ENCODE data around the gene ADAMTS2.

DNA sequence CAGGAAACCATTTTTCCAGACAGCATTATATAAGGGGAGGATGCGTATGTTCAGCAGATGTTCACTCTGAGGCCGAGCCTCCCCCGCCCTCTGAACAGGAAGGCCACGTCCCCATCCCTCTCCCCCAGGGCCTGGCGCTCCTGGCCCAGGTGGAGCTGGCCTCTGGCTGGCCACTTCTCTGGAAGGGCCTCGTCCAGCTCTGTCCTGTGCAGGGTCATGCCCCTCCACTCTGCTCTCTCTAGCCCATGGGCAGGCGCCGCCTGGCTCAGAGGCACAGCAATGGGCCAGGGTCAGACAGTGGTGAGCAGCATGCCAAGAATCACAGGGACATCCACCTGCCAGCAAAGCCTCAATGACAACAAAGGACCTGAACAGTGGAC lies 34.2 kb downstream of the ADAMTS2 start:
- TF ChIP-seq CTCF (IDR thresholded peaks at IDR 0.05; ENCODE audit: insufficient read depth, low read length, poor library complexity, severe bottlenecking) (no peak), EZH2phosphoT487 (conservative IDR thresholded peaks at IDR 0.05; ENCODE audit: low read length) (no peak)
